Measurements from ENCODE around the gene MYO6. TPM values are rescaled to one million over a fixed set of nuclear protein-coding genes. Genes with fewer than 3 reads are reported as not detected.
A peak's percentile ranks its signal among the peaks of the same experiment; 100 is the strongest.

MYO6 gene
- total and polyA plus RNA-seq, 4 donors: 15.6 to 100 (median 51.7) TPM

- no peak for ATAC-seq (ENCODE audit: insufficient read depth, low FRiP score)
- Histone ChIP-seq H3K27me3 (ENCODE audit: control insufficient read depth in 3 of 3, insufficient read depth in 3 of 3, low read length in 2 of 3) (no peaks in the 10 kb centered on the region), H3K9me3 (ENCODE audit: control insufficient read depth in 4 of 4, insufficient read depth in 3 of 4, low read length in 3 of 4) (no peaks in the 10 kb centered on the region), H3K4me1 (ENCODE audit: control insufficient read depth in 5 of 5, insufficient read depth in 5 of 5, low read length in 5 of 5) (peaks cover 0 to 3% (median 0%) of the 10 kb centered on the region in 5 donors), H3K36me3 (ENCODE audit: control insufficient read depth in 4 of 4, insufficient read depth in 4 of 4, low read length in 4 of 4) (no peaks in the 10 kb centered on the region), H3K4me3 (no peak overlapping the region), H3K27ac (ENCODE audit: low read depth in 1 of 2, low read length in 1 of 2) (no peak overlapping the region), H3K9ac (ENCODE audit: insufficient read depth in 1 of 2, low read length in 2 of 2) (no peak overlapping the region)
- WGBS, 2 donors: 85 to 89% methylated on average over 4 of the region's 4 CpGs
- TF ChIP-seq, protein P1, sequence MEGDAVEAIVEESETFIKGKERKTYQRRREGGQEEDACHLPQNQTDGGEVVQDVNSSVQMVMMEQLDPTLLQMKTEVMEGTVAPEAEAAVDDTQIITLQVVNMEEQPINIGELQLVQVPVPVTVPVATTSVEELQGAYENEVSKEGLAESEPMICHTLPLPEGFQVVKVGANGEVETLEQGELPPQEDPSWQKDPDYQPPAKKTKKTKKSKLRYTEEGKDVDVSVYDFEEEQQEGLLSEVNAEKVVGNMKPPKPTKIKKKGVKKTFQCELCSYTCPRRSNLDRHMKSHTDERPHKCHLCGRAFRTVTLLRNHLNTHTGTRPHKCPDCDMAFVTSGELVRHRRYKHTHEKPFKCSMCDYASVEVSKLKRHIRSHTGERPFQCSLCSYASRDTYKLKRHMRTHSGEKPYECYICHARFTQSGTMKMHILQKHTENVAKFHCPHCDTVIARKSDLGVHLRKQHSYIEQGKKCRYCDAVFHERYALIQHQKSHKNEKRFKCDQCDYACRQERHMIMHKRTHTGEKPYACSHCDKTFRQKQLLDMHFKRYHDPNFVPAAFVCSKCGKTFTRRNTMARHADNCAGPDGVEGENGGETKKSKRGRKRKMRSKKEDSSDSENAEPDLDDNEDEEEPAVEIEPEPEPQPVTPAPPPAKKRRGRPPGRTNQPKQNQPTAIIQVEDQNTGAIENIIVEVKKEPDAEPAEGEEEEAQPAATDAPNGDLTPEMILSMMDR (IDR thresholded peaks at IDR 0.05; ENCODE audit: control extremely low read depth, extremely low read depth): no peak
- no peak for DNase-seq
Measured at GRCh38 chr6:75794351-75794846, 45.4 kb downstream of the MYO6 start.

DNA sequence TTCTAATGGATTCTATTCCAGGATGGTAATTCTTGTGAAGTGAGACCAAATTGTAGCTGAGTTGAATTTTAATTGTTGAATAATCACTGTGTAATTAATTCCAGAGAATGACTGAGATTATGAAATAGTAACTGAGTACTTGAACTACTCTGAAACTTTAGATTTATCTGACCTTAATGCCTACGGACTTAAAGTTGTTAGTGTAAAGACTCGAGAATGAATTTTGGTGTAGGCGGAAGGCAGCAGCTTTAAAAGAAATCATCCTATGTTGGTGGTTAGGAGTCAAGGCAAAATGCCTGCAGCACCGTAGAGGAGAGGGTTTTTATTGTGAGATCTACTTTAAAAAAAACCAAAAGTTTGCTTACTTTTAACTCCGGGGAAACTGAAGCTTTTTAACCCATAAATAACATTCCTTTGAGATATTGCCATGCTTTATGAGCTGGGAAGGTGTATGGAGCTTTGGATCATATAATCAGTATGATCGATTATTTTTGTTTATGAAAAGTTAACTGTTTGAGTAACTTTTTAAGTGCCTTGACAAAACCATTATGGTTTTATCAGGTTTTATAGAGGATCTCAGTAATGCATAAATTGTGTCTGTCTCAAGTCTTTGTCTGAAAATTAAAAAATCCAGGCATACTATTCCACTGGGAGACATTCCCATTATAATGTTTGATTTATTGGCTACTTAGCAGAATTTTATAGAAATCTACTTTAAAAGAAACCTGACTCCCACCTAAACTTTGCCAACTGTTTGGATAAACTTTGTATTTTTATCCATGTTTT, 46.1 kb downstream of the MYO6 start:
- Histone ChIP-seq H3K9ac (ENCODE audit: insufficient read depth in 1 of 2, low read length in 2 of 2) (peak overlapping the region in 1 of 2 donors; percentile 37), H3K36me3 (ENCODE audit: control insufficient read depth in 4 of 4, insufficient read depth in 4 of 4, low read length in 4 of 4) (no peaks in the 10 kb centered on the region), H3K9me3 (ENCODE audit: control insufficient read depth in 4 of 4, insufficient read depth in 3 of 4, low read length in 3 of 4) (no peaks in the 10 kb centered on the region), H3K27ac (ENCODE audit: low read depth in 1 of 2, low read length in 1 of 2) (no peak overlapping the region), H3K4me3 (no peak overlapping the region), H3K27me3 (ENCODE audit: control insufficient read depth in 3 of 3, insufficient read depth in 3 of 3, low read length in 2 of 3) (no peaks in the 10 kb centered on the region), H3K4me1 (ENCODE audit: control insufficient read depth in 5 of 5, insufficient read depth in 5 of 5, low read length in 5 of 5) (peaks cover 0 to 7% (median 0%) of the 10 kb centered on the region in 5 donors)
- TF ChIP-seq, protein P1 (IDR thresholded peaks at IDR 0.05; ENCODE audit: control extremely low read depth, extremely low read depth): no peak
- ATAC-seq (ENCODE audit: insufficient read depth, low FRiP score) (no peak), DNase-seq (no peak)
- 49 to 72% methylated on average over 6 of the region's 6 CpGs for WGBS, 2 donors

GRCh38 chr6:75796723-75797122, 47.7 kb downstream of the MYO6 start:
- DNase-seq: no peak

More at GRCh38 chr6:75796723-75797122, 47.7 kb downstream of the MYO6 start:
- no peak overlapping the region for H3K27ac ChIP-seq (ENCODE audit: low read depth in 1 of 2, low read length in 1 of 2)
- H3K9ac ChIP-seq (ENCODE audit: insufficient read depth in 1 of 2, low read length in 2 of 2): no peak overlapping the region
- no peak overlapping the region for H3K4me3 ChIP-seq
- TF ChIP-seq, protein P1 (IDR thresholded peaks at IDR 0.05; ENCODE audit: control extremely low read depth, extremely low read depth): no peak
- ATAC-seq (ENCODE audit: insufficient read depth, low FRiP score): no peak
- H3K4me1 ChIP-seq (ENCODE audit: control insufficient read depth in 5 of 5, insufficient read depth in 5 of 5, low read length in 5 of 5): peaks cover 0 to 7% (median 0%) of the 10 kb centered on the region in 5 donors
- no peaks in the 10 kb centered on the region for H3K9me3 ChIP-seq (ENCODE audit: control insufficient read depth in 4 of 4, insufficient read depth in 3 of 4, low read length in 3 of 4)
- no peaks in the 10 kb centered on the region for H3K27me3 ChIP-seq (ENCODE audit: control insufficient read depth in 3 of 3, insufficient read depth in 3 of 3, low read length in 2 of 3)
- WGBS, 2 donors: 88 to 96% methylated on average over 1 of the region's 1 CpG
- no peaks in the 10 kb centered on the region for H3K36me3 ChIP-seq (ENCODE audit: control insufficient read depth in 4 of 4, insufficient read depth in 4 of 4, low read length in 4 of 4)
